Measurements from ENCODE around the gene LTBP1. TPM values are rescaled to one million over a fixed set of nuclear protein-coding genes. Genes with fewer than 3 reads are reported as not detected.

LTBP1 gene
- total RNA-seq, 2 donors from 2014 or later = 25.9 to 99.8 TPM

GRCh38 chr2:33312355-33312754, 365.6 kb downstream of the LTBP1 start:
- WGBS = 96% methylated on average over 4 of the region's 4 CpGs
- DNase-seq (ENCODE audit: low spot score) = no peak
- Histone ChIP-seq H3K4me3 (no peak overlapping the region), H3K9me3 (no peaks in the 10 kb centered on the region), H3K36me3 (no peaks in the 10 kb centered on the region), H3K27ac (no peak overlapping the region), H3K4me1 (replicated peaks) (no peaks in the 10 kb centered on the region), H3K27me3 (replicated peaks; ENCODE audit: insufficient read depth) (no peaks in the 10 kb centered on the region)
- TF ChIP-seq POLR2A (IDR thresholded peaks at IDR 0.05) (no peak), POLR2AphosphoS5 (IDR thresholded peaks at IDR 0.05) (no peak), CTCF (IDR thresholded peaks at IDR 0.05) (no peak)
- intact Hi-C loops (cut with DNase I) = no loop called here

- intact Hi-C loops (cut with DNase I) = no loop called here
- no peak for DNase-seq (ENCODE audit: low spot score)
- WGBS = 93% methylated on average over 3 of the region's 3 CpGs
- Histone ChIP-seq H3K36me3 (no peaks in the 10 kb centered on the region), H3K4me3 (no peak overlapping the region), H3K9me3 (no peaks in the 10 kb centered on the region), H3K4me1 (replicated peaks) (no peaks in the 10 kb centered on the region), H3K27me3 (replicated peaks; ENCODE audit: insufficient read depth) (no peaks in the 10 kb centered on the region), H3K27ac (no peak overlapping the region)
- no peak for TF ChIP-seq CTCF (IDR thresholded peaks at IDR 0.05)
- TF ChIP-seq POLR2A (IDR thresholded peaks at IDR 0.05) = no peak
- no peak for TF ChIP-seq POLR2AphosphoS5 (IDR thresholded peaks at IDR 0.05)
Observed at GRCh38 chr2:33313039-33313438, 366.3 kb downstream of the LTBP1 start.

GRCh38 chr2:33314541-33314940, 367.8 kb downstream of the LTBP1 start:
- intact Hi-C loops (cut with DNase I) = no loop called here
- no peaks in the 10 kb centered on the region for H3K4me1 ChIP-seq (replicated peaks)

GRCh38 chr2:33316328-33316727, 369.6 kb downstream of the LTBP1 start:
- no peak overlapping the region for H3K4me3 ChIP-seq
- DNase-seq (ENCODE audit: low spot score) = no peak
- no peak for TF ChIP-seq CTCF (IDR thresholded peaks at IDR 0.05)
- no peak for TF ChIP-seq POLR2A (IDR thresholded peaks at IDR 0.05)
- TF ChIP-seq POLR2AphosphoS5 (IDR thresholded peaks at IDR 0.05) = no peak
- intact Hi-C loops (cut with DNase I) = no loop called here
- no peaks in the 10 kb centered on the region for H3K9me3 ChIP-seq
- no peaks in the 10 kb centered on the region for H3K4me1 ChIP-seq (replicated peaks)
- WGBS = 69% methylated on average over 1 of the region's 1 CpG
- H3K27me3 ChIP-seq (replicated peaks; ENCODE audit: insufficient read depth) = no peaks in the 10 kb centered on the region
- H3K27ac ChIP-seq = no peak overlapping the region
- no peaks in the 10 kb centered on the region for H3K36me3 ChIP-seq

More at GRCh38 chr2:33314541-33314940, 367.8 kb downstream of the LTBP1 start:
- Histone ChIP-seq H3K27me3 (replicated peaks; ENCODE audit: insufficient read depth) (no peaks in the 10 kb centered on the region), H3K27ac (no peak overlapping the region), H3K9me3 (no peaks in the 10 kb centered on the region), H3K4me3 (no peak overlapping the region), H3K36me3 (no peaks in the 10 kb centered on the region)
- no peak for DNase-seq (ENCODE audit: low spot score)
- TF ChIP-seq POLR2AphosphoS5 (IDR thresholded peaks at IDR 0.05) = no peak
- TF ChIP-seq POLR2A (IDR thresholded peaks at IDR 0.05) = no peak
- no peak for TF ChIP-seq CTCF (IDR thresholded peaks at IDR 0.05)

- intact Hi-C loops (cut with DNase I) = no loop called here
- Histone ChIP-seq H3K27ac (no peak overlapping the region), H3K9me3 (no peaks in the 10 kb centered on the region), H3K4me3 (no peak overlapping the region), H3K27me3 (replicated peaks; ENCODE audit: insufficient read depth) (no peaks in the 10 kb centered on the region), H3K36me3 (no peaks in the 10 kb centered on the region), H3K4me1 (replicated peaks) (no peaks in the 10 kb centered on the region)
- WGBS = 85% methylated on average over 5 of the region's 5 CpGs
- TF ChIP-seq POLR2A (IDR thresholded peaks at IDR 0.05) (no peak), CTCF (IDR thresholded peaks at IDR 0.05) (no peak), POLR2AphosphoS5 (IDR thresholded peaks at IDR 0.05) (no peak)
- DNase-seq (ENCODE audit: low spot score) = no peak
Observed at GRCh38 chr2:33317369-33318007, 370.7 kb downstream of the LTBP1 start.
